ES-I3 (cell line): Measurements from ENCODE around the gene PPP1R27.

ENCODE experiments used
- H3K36me3 ChIP-seq: 2 replicates; pipeline ENCODE4 v1.6.1; 2013; ENCODE audit warnings: mild to moderate bottlenecking, low read length, control low read depth, moderate library complexity; ENCODE audit not compliant: insufficient read depth
- H3K4me1 ChIP-seq: 2 replicates; pipeline ENCODE4 v1.6.1; 2013; ENCODE audit warnings: mild to moderate bottlenecking, control low read depth, low read length; ENCODE audit not compliant: insufficient read depth
- H3K9ac ChIP-seq: 2 replicates; pipeline ENCODE4 v1.6.1; 2013; ENCODE audit warnings: low read depth, mild to moderate bottlenecking, low read length, moderate library complexity
- H3K9me3 ChIP-seq: 2 replicates; pipeline ENCODE4 v1.6.1; 2013; ENCODE audit warnings: mild to moderate bottlenecking, low read length, moderate library complexity; ENCODE audit not compliant: control insufficient read depth, insufficient read depth

Gene PPP1R27

GRCh38 chr17:81852237-81852636 lies 17.4 kb upstream of the PPP1R27 start:
- H3K9ac ChIP-seq, result no peak overlapping the region
- H3K36me3 ChIP-seq, result peaks cover 48% of the 10 kb centered on the region
- no peaks in the 10 kb centered on the region for H3K9me3 ChIP-seq
- H3K4me1 ChIP-seq, result no peaks in the 10 kb centered on the region

GRCh38 chr17:81851423-81851822 lies 16.6 kb upstream of the PPP1R27 start:
- Histone ChIP-seq H3K36me3 (peaks cover 53% of the 10 kb centered on the region), H3K9ac (no peak overlapping the region), H3K9me3 (no peaks in the 10 kb centered on the region), H3K4me1 (no peaks in the 10 kb centered on the region)

- Histone ChIP-seq H3K9me3 (no peaks in the 10 kb centered on the region), H3K9ac (no peak overlapping the region), H3K36me3 (peaks cover 59% of the 10 kb centered on the region), H3K4me1 (no peaks in the 10 kb centered on the region)
These were observed 14.6 kb upstream of the PPP1R27 start for GRCh38 chr17:81849457-81849856.

GRCh38 chr17:81846743-81847689 lies 12.2 kb upstream of the PPP1R27 start:
- no peak overlapping the region for H3K9ac ChIP-seq
- H3K4me1 ChIP-seq, result no peaks in the 10 kb centered on the region
- H3K36me3 ChIP-seq, result peaks cover 49% of the 10 kb centered on the region
- no peaks in the 10 kb centered on the region for H3K9me3 ChIP-seq

GRCh38 chr17:81845881-81846742 lies 11.3 kb upstream of the PPP1R27 start:
- Histone ChIP-seq H3K9ac (no peak overlapping the region), H3K9me3 (no peaks in the 10 kb centered on the region), H3K36me3 (peaks cover 43% of the 10 kb centered on the region), H3K4me1 (no peaks in the 10 kb centered on the region)

GRCh38 chr17:81845361-81845760 lies 10.5 kb upstream of the PPP1R27 start:
- Histone ChIP-seq H3K36me3 (peaks cover 39% of the 10 kb centered on the region), H3K4me1 (no peaks in the 10 kb centered on the region; the same call in 1 of the 2 replicates), H3K9me3 (no peaks in the 10 kb centered on the region), H3K9ac (no peak overlapping the region)

GRCh38 chr17:81844887-81845286 lies 10.0 kb upstream of the PPP1R27 start:
- H3K4me1 ChIP-seq, result no peaks in the 10 kb centered on the region; the same call in 1 of the 2 replicates
- H3K36me3 ChIP-seq, result peaks cover 38% of the 10 kb centered on the region
- H3K9me3 ChIP-seq, result no peaks in the 10 kb centered on the region

GRCh38 chr17:81844327-81844851 lies 9.5 kb upstream of the PPP1R27 start:
- no peak overlapping the region for H3K9ac ChIP-seq
- H3K9me3 ChIP-seq, result no peaks in the 10 kb centered on the region
- H3K4me1 ChIP-seq, result no peaks in the 10 kb centered on the region; the same call in 1 of the 2 replicates
- peaks cover 38% of the 10 kb centered on the region for H3K36me3 ChIP-seq

More at GRCh38 chr17:81844887-81845286, 10.0 kb upstream of the PPP1R27 start:
- H3K9ac ChIP-seq, result no peak overlapping the region

GRCh38 chr17:81843713-81844326 lies 9.0 kb upstream of the PPP1R27 start:
- no peaks in the 10 kb centered on the region for H3K9me3 ChIP-seq
- H3K9ac ChIP-seq, result no peak overlapping the region
- peaks cover 38% of the 10 kb centered on the region for H3K36me3 ChIP-seq
- peaks cover 3% of the 10 kb centered on the region for H3K4me1 ChIP-seq

GRCh38 chr17:81842725-81843504 lies 8.1 kb upstream of the PPP1R27 start:
- Histone ChIP-seq H3K4me1 (peaks cover 3% of the 10 kb centered on the region), H3K9ac (no peak overlapping the region), H3K36me3 (peaks cover 38% of the 10 kb centered on the region), H3K9me3 (no peaks in the 10 kb centered on the region)

GRCh38 chr17:81842378-81842724 lies 7.5 kb upstream of the PPP1R27 start:
- Histone ChIP-seq H3K4me1 (peaks cover 3% of the 10 kb centered on the region), H3K36me3 (peaks cover 38% of the 10 kb centered on the region), H3K9ac (no peak overlapping the region), H3K9me3 (no peaks in the 10 kb centered on the region)

GRCh38 chr17:81841866-81842265 lies 7.0 kb upstream of the PPP1R27 start:
- Histone ChIP-seq H3K9ac (no peak overlapping the region), H3K9me3 (no peaks in the 10 kb centered on the region), H3K4me1 (peaks cover 3% of the 10 kb centered on the region), H3K36me3 (peaks cover 37% of the 10 kb centered on the region)

- H3K4me1 ChIP-seq, result peaks cover 3% of the 10 kb centered on the region
- H3K36me3 ChIP-seq, result peaks cover 29% of the 10 kb centered on the region
- H3K9ac ChIP-seq, result no peak overlapping the region
- no peaks in the 10 kb centered on the region for H3K9me3 ChIP-seq
These were observed 6.3 kb upstream of the PPP1R27 start for GRCh38 chr17:81840826-81841778.
